ENCODE results near the gene RAPGEF5. TPM values are rescaled to one million over a fixed set of nuclear protein-coding genes. Genes with fewer than 3 reads are reported as not detected.

Gene RAPGEF5
- total RNA-seq, 1 experiment from 2014 or later = 15.6 TPM

GRCh38 chr7:22393913-22394729 lies 37.2 kb upstream of the RAPGEF5 start:
- ATAC-seq = no peak
- intact Hi-C loops (cut with micrococcal nuclease) = no loop called here

DNA sequence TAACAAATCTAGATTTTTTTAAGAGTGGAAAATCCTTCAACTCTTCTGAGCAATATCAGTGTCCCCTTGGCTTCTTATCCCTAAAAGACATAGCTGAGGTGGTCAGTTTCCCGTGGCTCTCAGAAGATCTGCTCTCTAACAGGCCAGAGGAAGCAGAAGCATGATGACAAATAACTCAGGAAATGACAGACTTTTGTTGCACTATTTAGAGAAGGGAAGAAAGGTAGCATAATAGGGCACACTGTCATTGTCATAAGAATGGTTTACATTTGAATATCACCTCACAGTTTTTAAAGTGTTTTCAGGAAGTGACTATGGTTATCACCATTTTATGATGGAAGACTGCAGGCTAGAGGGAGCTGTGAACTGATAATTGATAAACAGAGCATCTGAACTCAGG lies 33.6 kb upstream of the RAPGEF5 start:
- peaks cover 9% of the 10 kb centered on the region; the same call in 1 of the 2 replicates for H3K27me3 ChIP-seq (ENCODE audit: insufficient read depth, low read length)
- H3K4me2 ChIP-seq (ENCODE audit: low read length) = no peak overlapping the region
- no peaks in the 10 kb centered on the region for H3K36me3 ChIP-seq (ENCODE audit: control insufficient read depth in 1 of 2, insufficient read depth in 2 of 2, low read length in 2 of 2)
- DNase-seq (ENCODE audit: low read depth, low spot score) (no peak), ATAC-seq (no peak)
- no peak overlapping the region for H3K9ac ChIP-seq (ENCODE audit: low read length)
- H3K9me3 ChIP-seq (ENCODE audit: control insufficient read depth in 1 of 2, insufficient read depth in 1 of 2, low read depth in 1 of 2, low read length in 2 of 2) = no peaks in the 10 kb centered on the region
- intact Hi-C loops (cut with micrococcal nuclease) = no loop called here
- no peak for TF ChIP-seq ZNF274 (IDR thresholded peaks at IDR 0.05; ENCODE audit: low read depth, low read length)
- TF ChIP-seq TCF7L2 (IDR thresholded peaks at IDR 0.05; ENCODE audit: borderline replicate concordance, extremely low read depth, insufficient read depth, insufficient read length) = no peak
- no peak for TF ChIP-seq EZH2 (IDR thresholded peaks at IDR 0.05)
- no peak for TF ChIP-seq SRF (IDR thresholded peaks at IDR 0.05; ENCODE audit: low read depth)
- TF ChIP-seq POLR2AphosphoS5 (IDR thresholded peaks at IDR 0.05; ENCODE audit: low read depth, low read length) = no peak
- ChIA-PET POLR2A (no interaction called here), CTCF (no interaction called here), RAD21 (ENCODE audit: low non-redundant PET in 1 of 2, low total read pairs in 2 of 2, uncharacterized antibody in 2 of 2, unreplicated experiment in 2 of 2) (no interaction called here)
- H2AFZ ChIP-seq (ENCODE audit: low read depth, low read length, poor library complexity, severe bottlenecking) = no peak overlapping the region
- H3K4me3 ChIP-seq (replicated peaks in 1 of 2; ENCODE audit: low read depth in 1 of 2, low read length in 2 of 2) = no peak overlapping the region
- H3K79me2 ChIP-seq (ENCODE audit: insufficient read depth, low read length) = no peaks in the 10 kb centered on the region
- H4K20me1 ChIP-seq (ENCODE audit: insufficient read depth) = no peaks in the 10 kb centered on the region
- BruUV-seq (replicated peaks) = no TSS peak
- no peaks in the 10 kb centered on the region for H3K9me2 ChIP-seq (ENCODE audit: insufficient read depth)
- H3K4me1 ChIP-seq (ENCODE audit: control insufficient read depth in 1 of 2, insufficient read depth in 2 of 2, low read length in 2 of 2) = no peaks in the 10 kb centered on the region
- no peak overlapping the region for H3K27ac ChIP-seq (ENCODE audit: low read depth, low read length)

More at GRCh38 chr7:22393913-22394729, 37.2 kb upstream of the RAPGEF5 start:
- ChIA-PET RAD21 (ENCODE audit: low non-redundant PET in 1 of 2, low total read pairs in 2 of 2, uncharacterized antibody in 2 of 2, unreplicated experiment in 2 of 2) (no interaction called here), POLR2A (no interaction called here), CTCF (no interaction called here)
- Histone ChIP-seq H3K36me3 (ENCODE audit: control insufficient read depth in 1 of 2, insufficient read depth in 2 of 2, low read length in 2 of 2) (no peaks in the 10 kb centered on the region), H3K27me3 (ENCODE audit: insufficient read depth, low read length) (peaks cover 9% of the 10 kb centered on the region; the same call in 1 of the 2 replicates), H3K9me2 (ENCODE audit: insufficient read depth) (no peaks in the 10 kb centered on the region), H4K20me1 (ENCODE audit: insufficient read depth) (no peaks in the 10 kb centered on the region), H3K4me3 (replicated peaks in 1 of 2; ENCODE audit: low read depth in 1 of 2, low read length in 2 of 2) (no peak overlapping the region), H3K9me3 (ENCODE audit: control insufficient read depth in 1 of 2, insufficient read depth in 1 of 2, low read depth in 1 of 2, low read length in 2 of 2) (no peaks in the 10 kb centered on the region), H3K4me2 (ENCODE audit: low read length) (no peak overlapping the region), H3K9ac (ENCODE audit: low read length) (no peak overlapping the region), H2AFZ (ENCODE audit: low read depth, low read length, poor library complexity, severe bottlenecking) (no peak overlapping the region), H3K27ac (ENCODE audit: low read depth, low read length) (no peak overlapping the region), H3K4me1 (ENCODE audit: control insufficient read depth in 1 of 2, insufficient read depth in 2 of 2, low read length in 2 of 2) (no peaks in the 10 kb centered on the region), H3K79me2 (ENCODE audit: insufficient read depth, low read length) (no peaks in the 10 kb centered on the region)
- BruUV-seq (replicated peaks) = no TSS peak
- TF ChIP-seq YY1 (IDR thresholded peaks at IDR 0.05; ENCODE audit: extremely low read depth, insufficient replicate concordance, low read depth, low read length) = no peak
- DNase-seq (ENCODE audit: low read depth, low spot score) = no peak
